GM10248 (cell line): ENCODE measurements around the gene PIH1D1.

Source experiments
- CTCF ChIA-PET: fragments of 300-600 bp; sonication (Branson Sonifier 250); formaldehyde crosslinking; extraction: SDS; loops from one replicate; lab custom pipeline; 2021; ENCODE audit warnings: antibody characterized with exemption; lab: Yijun Ruan, JAX
- POLR2A ChIA-PET: fragments of 350-650 bp; sonication (Branson Sonifier 250); formaldehyde crosslinking; extraction: SDS; loops from one replicate; lab custom pipeline; 2020; ENCODE audit warnings: antibody characterized with exemption; lab: Yijun Ruan, JAX
- DNase-seq: peaks from one replicate; pipeline ENCODE4 v3.0.0; 2012; ENCODE audit errors: extremely low spot score
- TF ChIP-seq, protein P1 (sequence below): IDR thresholded peaks from 2 replicates; pipeline ENCODE4 v1.5.1; 2012; ENCODE audit warnings: mild to moderate bottlenecking, low read depth; ENCODE audit errors: extremely low read depth, missing control alignments, control extremely low read depth

The PIH1D1 gene

DNA sequence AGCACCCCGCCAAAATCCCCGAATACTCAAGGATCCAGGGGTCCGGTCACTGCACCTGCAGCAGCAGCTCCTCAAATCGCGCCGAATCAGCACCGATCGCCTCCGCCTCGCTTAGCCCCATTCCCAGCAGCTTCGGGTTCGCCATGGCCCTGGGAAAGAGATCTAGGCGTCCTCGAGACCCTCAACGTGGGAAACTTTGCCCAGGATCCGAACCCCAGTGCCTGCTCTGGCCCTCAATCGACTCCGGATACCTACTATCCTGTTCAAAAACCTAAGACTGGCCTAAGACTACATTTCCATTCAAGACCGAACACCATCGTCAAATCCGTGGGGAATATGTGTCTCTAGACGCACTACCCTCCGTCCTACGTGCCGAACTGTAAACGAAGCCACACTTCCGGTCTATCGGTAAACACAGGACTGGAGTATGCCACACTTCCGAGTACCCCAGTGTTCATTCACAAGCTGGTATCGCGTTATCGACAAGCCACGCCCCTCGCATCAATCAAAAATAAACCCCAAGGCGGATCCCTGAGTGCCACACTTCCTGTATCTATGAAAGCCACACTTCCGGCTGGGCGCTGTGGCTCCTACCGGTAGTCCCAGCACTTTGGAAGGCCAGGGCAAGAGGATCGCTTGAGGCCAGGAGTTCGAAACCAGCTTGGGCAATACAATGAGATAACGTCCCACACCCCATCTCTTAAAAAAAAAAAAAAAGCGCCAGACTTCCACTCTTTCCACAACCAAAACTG, at the start of gene PIH1D1:
Gene PIH1D1, minus strand, starts transcription at position 385 of the 752 bp plus-strand sequence. Its CDS starts 240 bp downstream, at position 145.
- CTCF ChIA-PET: interaction anchor here (0.7 to 3.2 kb wide), 8 partner anchors 9 to 230 kb away, joined by 3 to 15 read pairs (median 3); partner anchors contain the start of gene KASH5
- DNase-seq: peak; percentile 92
- TF ChIP-seq, protein P1, sequence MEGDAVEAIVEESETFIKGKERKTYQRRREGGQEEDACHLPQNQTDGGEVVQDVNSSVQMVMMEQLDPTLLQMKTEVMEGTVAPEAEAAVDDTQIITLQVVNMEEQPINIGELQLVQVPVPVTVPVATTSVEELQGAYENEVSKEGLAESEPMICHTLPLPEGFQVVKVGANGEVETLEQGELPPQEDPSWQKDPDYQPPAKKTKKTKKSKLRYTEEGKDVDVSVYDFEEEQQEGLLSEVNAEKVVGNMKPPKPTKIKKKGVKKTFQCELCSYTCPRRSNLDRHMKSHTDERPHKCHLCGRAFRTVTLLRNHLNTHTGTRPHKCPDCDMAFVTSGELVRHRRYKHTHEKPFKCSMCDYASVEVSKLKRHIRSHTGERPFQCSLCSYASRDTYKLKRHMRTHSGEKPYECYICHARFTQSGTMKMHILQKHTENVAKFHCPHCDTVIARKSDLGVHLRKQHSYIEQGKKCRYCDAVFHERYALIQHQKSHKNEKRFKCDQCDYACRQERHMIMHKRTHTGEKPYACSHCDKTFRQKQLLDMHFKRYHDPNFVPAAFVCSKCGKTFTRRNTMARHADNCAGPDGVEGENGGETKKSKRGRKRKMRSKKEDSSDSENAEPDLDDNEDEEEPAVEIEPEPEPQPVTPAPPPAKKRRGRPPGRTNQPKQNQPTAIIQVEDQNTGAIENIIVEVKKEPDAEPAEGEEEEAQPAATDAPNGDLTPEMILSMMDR: no peak
- POLR2A ChIA-PET: interaction anchor here (0.5 to 1.4 kb wide), 5 partner anchors 9 to 938 kb away, joined by 3 to 11 read pairs (median 4); no protein-coding TSS in a partner anchor

- ChIA-PET CTCF (interaction anchor here (1.1 to 1.3 kb wide), 3 partner anchors 47 to 180 kb away, joined by 3 to 4 read pairs (median 4); no protein-coding TSS in a partner anchor), POLR2A (interaction anchor here (1.4 kb wide), 1 partner anchor 177 kb away, joined by 4 read pairs; no protein-coding TSS in a partner anchor)
- DNase-seq: no peak
- TF ChIP-seq, protein P1: no peak
Measured at GRCh38 chr19:49499030-49499670, 47.5 kb upstream of the PIH1D1 start.

DNA sequence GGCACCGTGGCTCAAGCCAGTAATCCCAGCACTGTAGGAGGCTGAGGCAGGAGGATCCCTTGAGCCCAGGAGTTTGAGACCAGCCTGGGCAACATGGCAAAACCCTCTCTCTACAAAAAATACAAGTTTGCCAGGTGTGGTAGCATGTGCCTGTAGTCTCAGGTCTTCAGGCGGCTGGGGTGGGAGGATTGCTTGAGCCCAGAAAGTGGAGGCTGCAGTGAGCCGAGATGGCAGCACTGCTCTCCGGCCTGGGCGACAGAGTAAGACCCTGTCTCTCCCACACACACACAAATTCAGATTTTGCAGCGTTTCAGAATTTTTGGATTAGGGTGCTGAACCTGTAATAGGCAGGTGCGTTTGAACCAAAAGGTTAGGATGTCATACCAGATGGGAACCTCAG, 46.9 kb upstream of the PIH1D1 start:
- CTCF ChIA-PET: interaction anchor here (1.0 to 1.1 kb wide), 3 partner anchors 8 to 180 kb away, joined by 3 to 4 read pairs (median 3); no protein-coding TSS in a partner anchor
- TF ChIP-seq, protein P1: no peak
- POLR2A ChIA-PET: interaction anchor here (1.4 kb wide), 1 partner anchor 177 kb away, joined by 4 read pairs; no protein-coding TSS in a partner anchor
- DNase-seq: no peak

- TF ChIP-seq, protein P1: no peak
- ChIA-PET CTCF (interaction anchor here (1.0 kb wide), 1 partner anchor 9 kb away, joined by 3 read pairs; no protein-coding TSS in a partner anchor), POLR2A (no interaction called here)
- no peak for DNase-seq
Measured at GRCh38 chr19:49497789-49498103, 46.1 kb upstream of the PIH1D1 start.

DNA sequence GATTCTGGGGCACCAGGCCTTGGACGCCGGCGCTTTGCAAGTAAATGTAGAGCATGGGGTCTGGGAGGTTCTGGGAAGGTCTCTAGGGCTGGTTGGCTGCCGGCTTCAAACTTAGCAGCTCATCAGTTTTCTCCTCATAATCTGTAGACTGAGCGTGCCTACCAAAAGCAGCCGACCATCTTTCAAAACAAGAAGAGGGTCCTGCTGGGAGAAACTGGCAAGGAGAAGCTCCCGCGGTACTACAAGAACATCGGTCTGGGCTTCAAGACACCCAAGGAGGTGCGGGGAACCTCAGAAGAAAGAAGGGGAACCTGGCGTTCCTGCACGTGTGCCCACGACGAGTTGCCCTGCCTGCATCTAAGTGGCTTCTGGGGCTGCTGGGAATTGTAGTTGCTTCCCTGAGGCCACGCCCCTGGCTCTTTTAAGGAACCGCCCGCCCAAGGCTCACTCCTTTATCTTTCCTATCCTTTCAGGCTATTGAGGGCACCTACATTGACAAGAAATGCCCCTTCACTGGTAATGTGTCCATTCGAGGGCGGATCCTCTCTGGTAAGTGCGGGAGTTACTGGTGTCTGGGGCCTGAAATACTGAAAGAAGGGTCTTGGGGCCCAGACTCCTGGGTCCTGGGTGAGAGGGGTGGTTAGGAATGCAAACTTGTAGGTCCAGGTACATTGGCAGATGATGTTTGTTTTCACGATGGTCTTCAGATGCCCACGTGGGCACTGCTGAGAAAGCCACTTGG, 45.6 kb upstream of the PIH1D1 start:
- ChIA-PET CTCF (interaction anchor here (1.0 kb wide), 1 partner anchor 9 kb away, joined by 3 read pairs; no protein-coding TSS in a partner anchor), POLR2A (no interaction called here)
- TF ChIP-seq, protein P1: no peak
- DNase-seq: peak; percentile 56
